Activated T-helper 1 cell treated with Interleukin-2 at 50 U/mL for 16 hours (primary cell): ENCODE results near the gene SEMA5B.

Source experiments
- DNase-seq: peaks from one replicate; pipeline ENCODE4 v3.0.0-alpha.2; 2020; ENCODE audit warnings: low read depth

Gene SEMA5B

GRCh38 chr3:122973893-122974615 is 53.5 kb downstream of the SEMA5B start:
- no peak for DNase-seq

GRCh38 chr3:122972141-122972540 is 55.4 kb downstream of the SEMA5B start:
- DNase-seq, result no peak

- no peak for DNase-seq
Observed at GRCh38 chr3:122969585-122970469, 57.7 kb downstream of the SEMA5B start.

DNA sequence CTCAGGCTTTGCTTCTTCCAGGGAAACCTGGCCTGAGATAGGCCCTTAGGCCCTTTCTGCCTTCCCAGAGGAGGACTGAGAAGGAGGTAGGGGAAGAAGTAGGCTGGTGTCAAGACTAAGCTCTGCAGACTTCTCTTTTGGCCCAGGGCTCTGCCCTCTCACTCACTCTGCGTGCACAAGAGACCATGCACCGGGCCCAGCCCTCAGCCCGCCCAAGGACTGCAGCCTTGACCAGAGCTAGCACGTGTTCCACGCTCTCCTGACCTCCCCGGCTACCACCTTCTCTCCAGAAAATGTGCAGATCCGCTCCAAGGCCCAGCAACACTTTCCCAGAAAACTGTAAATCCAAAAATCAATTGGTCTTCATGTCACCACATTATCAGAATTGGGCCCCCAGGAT is 59.8 kb downstream of the SEMA5B start:
- no peak for DNase-seq

- no peak for DNase-seq
Observed at GRCh38 chr3:122967356-122967755, 60.2 kb downstream of the SEMA5B start.

DNA sequence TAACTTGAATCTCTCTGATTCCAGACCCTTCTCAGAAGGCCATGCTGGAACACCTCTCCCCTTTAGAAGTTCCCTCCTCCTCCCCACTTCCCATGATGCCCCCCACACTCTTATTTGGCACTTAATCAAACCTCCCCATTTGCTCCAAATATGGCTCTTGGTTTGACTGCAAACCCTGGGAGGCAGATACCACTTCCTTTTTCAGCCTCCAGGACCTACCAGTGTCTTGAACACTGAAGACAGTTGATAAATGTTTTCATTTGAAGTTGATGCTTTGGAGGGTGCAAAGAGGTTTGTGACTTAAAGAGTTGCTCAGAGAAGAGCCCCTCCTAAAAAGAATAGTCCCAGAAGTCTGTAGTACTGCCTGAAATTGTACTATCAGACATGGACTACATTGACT is 61.5 kb downstream of the SEMA5B start:
- no peak for DNase-seq

DNA sequence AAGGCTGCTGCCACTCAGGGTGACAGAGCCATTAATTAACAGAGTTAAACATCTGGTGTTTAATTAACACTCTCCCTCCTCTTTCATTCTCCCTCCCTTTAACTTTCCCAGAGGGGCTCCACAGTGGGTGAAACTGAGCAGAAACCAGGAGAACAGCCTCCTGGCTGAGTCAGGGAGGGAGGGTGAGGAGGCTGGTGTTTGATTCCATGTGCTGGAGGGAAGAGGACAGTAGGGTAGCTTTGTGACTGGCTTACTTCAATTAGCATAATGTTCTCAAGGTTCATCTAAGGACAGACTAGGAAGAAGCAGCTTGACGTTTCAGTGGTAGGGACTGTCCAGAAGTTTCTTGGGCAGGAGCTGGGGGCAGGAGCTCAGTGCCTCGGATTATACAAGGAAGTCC is 62.8 kb downstream of the SEMA5B start:
- no peak for DNase-seq

- no peak for DNase-seq
Observed at GRCh38 chr3:122962149-122962548, 65.4 kb downstream of the SEMA5B start.

- no peak for DNase-seq
Observed at GRCh38 chr3:122961146-122961545, 66.4 kb downstream of the SEMA5B start.

GRCh38 chr3:122960652-122961051 is 66.9 kb downstream of the SEMA5B start:
- no peak for DNase-seq

DNA sequence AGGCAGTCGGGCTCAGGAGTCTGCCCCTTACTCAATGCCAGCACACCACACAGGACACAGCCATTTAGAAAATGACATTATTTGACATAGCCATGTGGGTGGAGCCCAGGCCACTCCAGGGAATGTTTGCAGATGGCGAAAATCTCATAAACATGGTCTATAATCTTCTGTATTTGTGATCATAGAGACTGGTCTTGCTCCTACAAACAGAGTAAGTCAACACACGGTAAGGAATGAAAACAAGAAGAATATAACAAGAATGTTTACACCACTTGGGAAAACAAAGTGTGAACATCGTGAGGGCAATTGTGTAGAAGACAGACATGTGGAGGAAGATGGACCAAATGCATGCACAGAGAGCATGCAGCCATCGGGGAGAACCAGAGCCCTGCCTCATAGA is 68.2 kb downstream of the SEMA5B start:
- no peak for DNase-seq

DNA sequence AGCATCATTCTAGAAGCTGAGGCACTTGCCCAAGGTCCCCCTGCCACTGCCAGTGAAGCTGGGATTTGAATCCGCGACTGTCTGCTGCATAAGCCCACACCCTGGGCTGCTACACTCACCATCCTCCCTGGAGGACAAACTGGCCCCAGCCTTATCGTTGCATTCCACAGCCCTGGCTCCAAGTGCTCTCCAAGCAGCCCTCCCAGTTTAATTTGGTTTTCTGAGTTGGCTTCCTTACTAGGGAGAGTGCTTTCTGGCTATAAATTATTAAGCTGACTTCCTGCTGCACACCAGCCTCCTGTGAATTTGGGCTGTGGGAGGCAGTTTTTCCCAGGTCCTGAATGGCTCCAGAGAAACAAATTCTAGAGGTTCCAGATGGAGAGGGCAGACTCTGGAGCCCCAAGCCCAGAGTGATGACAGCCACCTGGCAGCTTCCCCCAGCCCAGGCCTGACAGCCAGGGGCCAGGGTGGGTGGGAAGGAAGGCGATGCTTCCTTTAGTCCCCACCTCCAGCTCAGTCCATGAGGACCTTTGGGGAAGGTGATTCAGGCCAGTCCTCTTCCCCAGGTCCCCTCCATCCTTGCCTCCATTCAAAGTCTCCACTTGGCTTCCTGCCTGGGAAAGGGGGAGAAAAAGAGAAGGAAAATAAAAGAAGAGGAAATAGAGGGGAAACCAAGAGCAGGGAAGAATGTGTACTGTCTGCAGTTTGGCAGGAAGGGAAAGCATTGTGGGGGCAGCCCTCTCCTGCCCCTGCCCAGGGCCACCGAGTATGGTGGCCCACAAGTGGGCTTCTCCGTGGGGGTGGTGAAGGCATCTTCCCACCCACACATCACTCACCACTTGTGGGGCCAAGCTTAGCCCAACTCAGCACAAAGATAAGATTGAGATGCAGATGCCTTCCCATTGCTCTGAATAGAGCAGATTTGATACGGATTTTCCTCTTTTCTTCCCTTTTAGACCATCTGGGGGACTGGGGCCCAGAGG is 69.6 kb downstream of the SEMA5B start:
- no peak for DNase-seq

DNA sequence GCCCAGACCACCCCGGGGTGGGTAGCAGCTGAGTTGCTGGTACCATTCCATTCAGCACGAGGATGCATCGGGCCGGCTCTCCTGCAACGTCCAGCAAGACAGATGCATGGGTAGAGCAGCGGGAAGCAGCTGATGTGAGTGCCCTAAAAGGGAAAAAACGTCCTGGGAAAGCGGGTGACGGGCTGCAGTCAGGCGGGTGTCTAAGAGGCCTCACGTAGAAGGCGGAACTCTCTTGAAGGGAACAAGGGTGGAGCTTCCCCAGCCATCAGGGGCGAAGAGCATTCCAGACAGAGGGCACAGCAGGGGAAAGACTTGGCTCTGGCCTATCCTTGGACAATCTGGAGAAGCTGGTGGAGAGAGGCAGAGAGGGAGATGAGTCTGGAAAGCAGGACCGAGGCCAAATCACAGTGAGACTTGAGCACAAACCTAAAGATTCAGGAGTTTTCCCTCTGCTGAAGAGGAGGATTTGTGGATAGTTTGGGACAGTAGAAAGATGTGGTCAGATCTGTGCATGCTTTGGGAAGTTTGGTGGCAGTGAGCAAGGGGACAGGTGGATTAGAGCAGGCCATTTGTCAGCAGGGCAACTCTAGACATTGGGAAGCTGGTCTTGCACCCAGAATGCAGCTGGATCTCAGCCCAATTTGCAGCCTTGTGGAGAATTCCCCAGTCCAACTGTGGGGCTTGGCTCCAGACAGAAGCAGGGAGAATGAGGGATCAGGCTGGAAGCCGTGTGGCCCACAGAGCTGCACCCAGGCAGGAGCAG is 70.7 kb downstream of the SEMA5B start:
- no peak for DNase-seq

DNA sequence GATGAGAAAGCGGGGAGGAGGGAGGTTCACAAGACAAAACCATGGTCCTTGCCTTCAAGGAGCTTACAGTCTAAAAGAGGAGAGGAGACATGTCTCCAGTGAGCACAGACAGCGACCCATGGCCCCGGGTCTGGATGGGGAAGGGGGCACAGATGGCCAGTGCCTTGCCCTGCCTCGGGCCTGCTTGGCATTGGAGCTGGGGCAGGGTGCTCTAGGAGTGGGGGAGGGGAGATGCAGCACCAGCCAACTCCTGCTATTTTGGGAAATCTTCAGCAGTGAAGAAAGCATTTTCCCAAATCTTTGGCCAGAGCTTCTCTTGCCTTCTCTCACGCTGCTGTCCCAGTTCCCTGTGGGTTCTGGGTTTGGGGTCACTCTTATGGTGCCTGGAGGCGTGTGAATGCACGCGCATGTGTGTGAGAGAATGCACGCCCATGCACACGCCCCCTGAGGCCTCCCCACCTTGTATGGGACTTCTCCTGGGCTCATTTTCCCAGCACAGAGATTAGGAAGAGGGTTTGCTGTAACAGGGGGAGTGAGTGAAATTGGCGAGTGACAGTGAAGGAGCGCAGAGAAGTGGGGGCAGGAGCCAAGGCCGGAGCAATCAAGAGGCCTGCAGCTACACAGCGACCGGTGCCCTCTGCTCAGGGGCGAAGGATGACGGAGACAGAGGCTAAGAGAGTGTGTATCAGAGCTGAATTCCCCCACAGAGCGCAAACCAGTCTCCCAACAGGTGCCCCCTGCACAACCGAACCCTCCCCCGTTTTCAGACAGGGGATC is 71.5 kb downstream of the SEMA5B start:
- DNase-seq, result no peak

- DNase-seq, result no peak
Observed at GRCh38 chr3:122952520-122952919, 75.0 kb downstream of the SEMA5B start.

DNA sequence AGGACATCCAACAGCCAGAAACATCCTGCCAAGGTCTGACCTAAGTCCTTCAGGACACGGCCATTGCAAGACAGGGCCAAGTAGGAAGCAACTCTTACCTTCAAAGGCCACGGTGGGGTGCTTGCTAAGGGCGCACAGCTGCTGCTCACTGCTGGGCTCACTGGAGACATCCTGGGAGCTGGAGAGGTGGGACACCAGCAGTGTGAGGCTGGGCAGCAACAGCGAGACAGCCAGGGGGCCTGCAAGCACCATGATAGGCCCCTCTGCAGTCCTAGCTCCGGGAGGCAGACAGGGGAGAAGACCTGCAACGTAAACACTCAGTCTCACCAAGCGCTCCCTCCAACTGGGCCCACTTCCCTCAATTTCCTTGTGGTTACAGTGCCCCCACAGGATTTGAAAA is 79.2 kb downstream of the SEMA5B start:
- no peak for DNase-seq

- no peak for DNase-seq
Observed at GRCh38 chr3:122947738-122948137, 79.8 kb downstream of the SEMA5B start.

DNA sequence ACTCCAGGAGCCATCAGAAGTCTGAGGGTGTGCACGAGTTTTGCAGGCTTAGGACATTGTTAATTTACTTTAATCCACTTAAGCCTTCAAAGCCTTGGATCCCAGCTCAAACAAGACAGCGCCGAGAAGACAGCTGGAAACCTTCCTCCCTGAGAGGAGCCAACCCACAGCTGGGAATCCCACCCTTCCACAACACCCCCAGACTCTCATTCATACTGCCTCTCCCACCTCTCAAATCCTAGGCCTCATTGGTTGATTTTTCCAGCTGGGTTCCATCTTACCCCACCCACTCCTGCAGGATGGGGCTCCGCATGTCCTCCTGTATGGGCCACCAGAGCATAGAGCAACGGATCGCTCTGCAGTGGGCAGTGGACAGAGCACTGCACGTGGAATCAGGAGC is 80.4 kb downstream of the SEMA5B start:
- DNase-seq, result no peak

- no peak for DNase-seq
Observed at GRCh38 chr3:122946185-122946584, 81.4 kb downstream of the SEMA5B start.

- no peak for DNase-seq
Observed at GRCh38 chr3:122945230-122945629, 82.3 kb downstream of the SEMA5B start.
